NCI-H2107 treated with DMSO at 0.1 percent for 48 hours (cell line): Measurements from ENCODE around the gene LRRC36.
"Not testable (repeated sequence)": the region's sequence is repeated elsewhere in the genome, so short reads cannot be mapped to it uniquely, and the experiment has no call there.

Experiments used
- DNase-seq: peaks from one replicate; lab custom pipeline; 2025; ENCODE audit not compliant: unreplicated experiment; lab: John Stamatoyannopoulos, UW

Gene LRRC36

DNA sequence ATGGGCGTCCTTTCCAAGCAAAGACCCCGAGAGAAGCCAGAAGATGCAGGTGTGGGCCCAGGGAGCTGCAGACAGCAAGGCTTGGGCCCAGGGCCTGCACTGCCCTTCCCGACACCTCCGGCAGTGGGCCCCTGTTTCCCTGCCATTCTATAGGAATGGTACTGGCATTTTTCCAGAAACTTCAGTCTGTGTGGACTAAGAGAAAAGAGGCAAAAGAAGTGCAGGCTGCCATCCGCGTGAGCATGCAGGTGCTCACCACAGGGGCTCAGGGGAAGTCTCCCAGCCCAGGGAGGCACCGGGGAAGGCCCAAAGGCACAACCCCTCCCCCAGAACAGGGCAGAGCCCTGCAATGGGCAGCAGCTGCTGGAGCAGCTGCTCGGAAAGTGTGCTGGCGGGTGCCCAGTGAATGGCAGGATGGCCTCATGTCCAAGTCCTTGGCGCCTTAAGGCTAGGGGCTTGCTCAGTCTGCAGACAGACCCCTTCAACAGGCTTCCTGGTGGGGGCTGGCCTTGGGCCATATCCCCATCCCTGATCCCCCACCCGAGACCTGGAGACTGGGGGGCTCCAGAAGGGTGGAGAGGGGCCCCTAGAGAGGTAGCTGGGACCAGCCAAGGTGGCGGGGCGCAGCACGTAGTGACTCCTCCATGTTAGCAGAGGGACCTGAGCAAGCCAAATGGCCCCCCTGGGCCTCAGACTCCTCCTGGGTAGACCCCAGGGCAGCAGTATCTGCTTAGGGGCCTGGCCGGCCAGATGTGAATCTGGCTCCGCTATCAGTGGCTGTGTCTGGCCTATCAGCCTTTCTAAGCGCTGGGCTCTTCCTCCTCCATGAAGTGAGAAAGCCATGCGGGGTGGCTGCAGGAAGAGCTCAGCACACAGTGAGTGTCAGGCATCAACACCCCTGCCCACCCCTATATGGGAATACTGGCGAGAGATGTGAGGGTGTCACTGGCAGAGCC lies 73.4 kb downstream of the LRRC36 start:
- DNase-seq: peak; percentile 81

DNA sequence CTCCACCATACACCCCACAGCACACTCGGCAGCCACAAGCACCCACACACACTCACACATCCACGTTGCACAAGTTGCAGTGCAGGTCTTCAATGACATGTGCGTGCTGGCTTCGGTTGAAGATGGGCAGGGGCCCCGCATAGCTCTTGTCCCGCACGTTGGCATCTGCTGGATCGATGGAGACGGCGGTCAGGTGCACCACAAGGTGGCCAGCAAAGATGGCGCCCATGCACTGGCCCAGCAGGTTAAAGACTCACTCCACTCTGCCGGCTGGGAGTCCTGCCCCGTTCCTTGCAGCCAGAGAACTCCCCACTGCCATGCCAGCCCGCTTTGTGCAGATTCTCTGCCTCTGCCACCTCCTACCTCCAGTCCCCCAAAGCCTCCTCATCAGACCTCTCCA lies 74.3 kb downstream of the LRRC36 start:
- no peak for DNase-seq

DNA sequence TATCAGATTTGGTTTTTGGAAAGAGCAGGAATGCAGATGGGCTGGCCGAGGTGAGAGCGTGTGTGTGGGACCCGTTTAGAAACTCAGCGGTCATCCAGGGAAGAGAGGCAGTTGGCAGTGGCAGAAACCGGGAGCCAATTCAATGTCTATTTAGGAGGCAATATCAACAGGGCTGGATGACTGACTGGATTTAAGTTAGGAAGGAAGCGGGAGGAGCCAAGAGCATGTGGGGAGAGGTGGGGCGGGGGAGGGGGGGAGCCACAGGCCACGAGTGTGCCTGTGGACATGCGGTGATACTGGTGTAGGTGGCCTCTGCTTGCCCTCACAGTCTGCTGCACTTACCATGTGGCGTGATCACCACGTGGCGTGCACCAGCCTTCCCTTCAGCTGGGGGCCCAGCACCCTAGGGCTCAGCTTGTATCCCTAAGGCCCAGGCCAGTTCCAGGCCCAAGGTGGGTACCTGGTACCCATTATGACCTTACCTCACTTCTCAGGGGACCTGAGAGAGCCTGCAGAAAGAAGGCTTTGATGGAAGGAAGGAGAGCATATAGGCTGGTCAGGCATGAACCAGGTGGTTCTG lies 77.5 kb downstream of the LRRC36 start:
- no peak for DNase-seq

DNA sequence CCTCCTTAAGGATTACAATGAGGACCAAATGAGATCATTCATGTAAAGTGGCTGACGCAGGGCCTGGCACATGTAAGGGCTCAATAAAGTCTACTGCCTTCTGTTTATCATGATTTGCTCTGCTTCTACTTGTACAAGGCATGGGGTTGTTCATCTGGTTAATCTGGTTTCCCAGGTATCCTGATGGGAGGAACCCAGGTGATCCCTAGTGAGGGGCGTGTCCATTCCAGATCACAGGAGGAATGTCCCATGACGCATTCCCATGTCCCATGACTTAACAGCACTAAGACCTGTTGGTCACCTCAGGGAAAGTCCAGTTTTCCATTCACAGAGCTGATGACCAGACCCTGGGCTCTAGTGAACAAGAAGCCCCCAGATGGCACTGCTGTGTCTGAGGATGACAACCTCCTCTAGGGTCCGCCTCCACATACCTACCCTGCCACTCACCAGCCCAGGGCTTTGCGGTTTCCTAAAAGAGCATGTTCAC lies 78.2 kb downstream of the LRRC36 start:
- no peak for DNase-seq

DNA sequence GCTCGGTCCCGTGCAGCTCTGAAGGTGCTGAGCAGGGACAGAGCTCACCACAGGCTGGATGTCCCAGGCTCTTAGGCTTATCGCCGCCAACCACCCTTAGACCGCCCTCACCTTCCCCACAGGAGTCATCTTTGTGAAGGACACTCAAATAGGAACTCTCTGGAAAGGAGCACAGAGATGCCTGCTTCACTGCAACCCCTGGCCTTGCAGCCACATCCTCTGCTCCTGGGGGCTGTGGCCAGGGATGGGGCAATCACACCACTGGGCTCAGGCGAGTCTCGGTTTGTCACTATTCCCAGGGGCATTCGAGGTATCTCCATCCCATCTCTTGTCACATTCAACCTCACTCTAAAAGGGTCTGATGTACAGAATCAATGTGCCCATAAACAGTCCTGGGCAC lies 78.7 kb downstream of the LRRC36 start:
- DNase-seq: no peak

DNA sequence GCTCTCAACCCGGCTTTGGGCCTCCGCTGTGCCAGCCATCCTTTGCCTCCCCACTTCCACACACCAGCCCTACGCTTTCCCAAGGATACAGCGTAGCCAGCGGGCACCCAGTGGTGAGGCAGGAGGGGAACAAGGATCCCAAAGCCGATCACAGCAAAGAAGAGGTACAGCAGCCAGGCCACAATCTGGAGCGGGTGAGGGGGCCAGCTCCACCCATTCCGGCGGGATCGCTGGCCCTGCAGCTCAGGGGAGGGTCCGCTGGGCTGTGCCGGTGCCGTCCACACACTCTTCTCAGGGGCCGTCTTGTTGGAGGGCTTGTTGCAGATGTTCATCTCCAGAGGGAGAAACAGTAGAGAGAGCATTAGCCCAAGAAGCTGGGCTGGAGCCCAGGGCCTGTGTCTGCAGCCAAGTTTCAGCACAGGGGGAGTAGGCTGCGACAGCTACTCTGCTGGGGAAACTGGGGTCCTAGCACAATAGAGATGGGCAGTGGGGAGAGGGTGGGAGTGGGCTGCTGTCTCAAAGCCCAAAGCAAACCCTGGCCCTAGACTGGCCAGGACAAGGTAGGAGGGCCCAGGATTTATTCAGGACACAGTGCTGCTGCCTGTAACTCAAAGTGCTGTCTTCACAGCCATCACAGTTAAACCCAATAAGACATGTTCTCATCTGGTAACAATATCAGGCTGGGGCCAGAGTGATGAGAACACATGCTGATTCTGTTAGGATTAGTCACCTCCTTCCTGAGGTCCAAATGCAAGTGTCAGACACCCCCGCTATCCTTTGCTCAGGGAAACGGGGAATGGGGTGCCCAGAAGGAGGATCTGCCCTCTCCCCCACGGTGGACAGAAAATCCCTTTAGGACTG lies 79.7 kb downstream of the LRRC36 start:
- no peak for DNase-seq

DNA sequence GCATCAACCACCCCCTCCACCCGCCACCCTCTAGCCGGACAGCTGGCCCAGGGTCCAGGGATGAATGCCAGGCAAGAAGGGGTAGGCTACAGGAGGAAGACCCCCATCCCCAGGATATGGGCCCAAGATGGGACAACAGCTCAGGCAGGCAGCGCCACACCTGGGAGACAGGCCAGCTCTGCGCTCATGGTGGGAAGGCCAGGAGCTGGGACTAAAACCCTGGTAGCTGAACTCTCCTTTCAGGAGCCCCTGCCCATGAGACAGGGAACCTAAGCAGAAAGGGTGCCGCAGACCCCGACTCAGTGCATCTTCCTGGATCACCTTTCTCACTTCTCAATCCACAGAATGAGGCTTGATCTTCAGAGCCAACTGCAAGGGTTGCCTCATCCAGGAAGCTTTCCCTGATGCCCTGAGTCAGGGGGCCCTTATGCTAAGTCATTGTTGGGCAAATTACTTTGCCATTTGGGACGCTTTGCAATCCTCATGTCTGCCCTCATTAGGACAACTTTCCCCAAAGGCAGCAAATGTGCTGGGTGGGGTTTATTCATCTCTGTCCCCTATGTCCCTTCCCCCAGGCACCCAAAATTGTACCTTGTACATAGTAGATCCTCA lies 80.7 kb downstream of the LRRC36 start:
- DNase-seq: no peak

DNA sequence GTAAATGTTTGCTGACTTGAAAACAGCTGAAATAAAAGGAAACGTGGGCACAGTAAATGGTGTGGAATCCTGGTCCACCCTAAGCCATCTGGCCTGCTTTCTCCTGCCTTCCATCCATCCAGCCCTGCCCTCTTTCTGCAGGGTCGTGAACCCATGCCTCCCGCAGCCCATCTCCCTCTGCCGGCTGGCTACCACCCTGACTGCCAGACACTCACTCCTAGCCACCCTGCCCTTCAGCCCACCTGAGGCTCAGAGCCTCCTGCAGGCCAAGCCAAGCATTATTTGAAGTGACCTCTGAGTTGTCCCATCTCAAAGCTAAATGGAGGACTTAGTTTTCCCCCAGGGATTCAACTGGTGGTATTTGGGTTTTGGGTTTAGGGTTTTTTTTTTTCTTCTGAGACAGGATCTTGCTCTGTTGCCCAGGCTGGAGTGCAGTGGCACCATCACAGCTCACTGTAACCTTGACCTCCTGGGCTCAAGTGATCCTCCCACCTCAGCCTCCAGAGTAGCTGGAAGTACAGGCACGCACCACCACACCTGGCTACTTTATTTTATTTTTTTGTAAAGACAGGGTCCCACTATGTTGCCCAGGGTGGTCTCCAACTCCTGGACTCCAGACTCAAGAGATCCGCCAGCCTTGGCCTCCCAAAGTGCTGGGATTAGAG lies 81.3 kb downstream of the LRRC36 start:
- no peak for DNase-seq

DNA sequence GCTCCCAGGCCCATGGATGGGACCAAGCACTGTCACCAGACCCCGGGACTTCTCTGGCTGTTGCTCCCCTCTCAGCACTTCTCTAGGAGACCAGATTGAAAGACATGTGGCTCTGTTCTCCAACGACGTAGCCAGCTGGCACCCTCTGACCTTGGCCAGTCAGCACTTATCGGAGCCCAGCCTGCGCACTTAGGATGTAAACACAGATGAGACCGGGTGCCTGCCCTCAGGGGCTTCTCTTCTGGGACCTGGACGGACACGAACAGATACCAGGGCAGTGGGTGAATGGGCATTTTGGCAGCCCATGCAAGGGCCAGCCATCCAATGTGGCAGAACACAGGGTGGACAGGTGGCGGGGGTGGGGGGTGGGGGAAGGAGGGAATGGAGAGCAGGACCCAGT lies 83.0 kb downstream of the LRRC36 start:
- no peak for DNase-seq

DNA sequence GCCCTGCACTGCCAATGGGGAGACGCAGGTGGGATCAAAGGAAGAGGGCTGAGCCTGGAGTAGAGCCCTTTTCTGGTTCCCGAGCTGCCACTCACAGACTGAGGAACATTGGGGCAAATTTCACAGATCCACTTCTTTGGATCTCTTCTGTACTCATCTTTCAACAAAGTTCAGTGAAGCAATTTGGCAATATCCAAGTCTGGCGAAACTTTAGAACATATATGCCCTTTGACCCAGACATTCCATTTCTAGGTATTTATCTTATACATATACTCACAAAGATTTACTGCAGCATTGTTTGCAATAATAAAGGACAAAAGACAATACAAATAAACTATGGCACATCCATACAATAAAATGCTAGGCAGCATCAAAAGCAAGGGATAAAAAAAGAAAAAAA lies 84.7 kb downstream of the LRRC36 start:
- DNase-seq: no peak

DNA sequence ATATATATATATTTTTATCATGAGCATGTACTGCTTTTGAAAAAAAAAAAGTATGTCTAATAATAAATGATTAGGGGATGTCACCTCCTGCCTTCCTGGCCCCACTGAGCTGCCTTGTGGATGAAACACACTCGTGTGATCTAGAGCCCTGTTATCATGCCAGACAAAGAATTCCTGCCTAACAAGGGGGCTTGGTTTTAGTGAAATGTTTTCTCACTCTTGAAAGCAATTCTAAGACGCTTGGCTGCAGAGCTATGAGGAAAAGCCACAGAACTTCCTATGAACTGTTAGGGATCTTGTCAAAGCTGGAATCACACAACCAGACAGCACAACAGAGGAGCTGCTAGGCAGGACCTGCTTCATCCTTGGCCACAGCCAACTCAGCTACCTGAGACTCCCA lies 85.7 kb downstream of the LRRC36 start:
- no peak for DNase-seq

DNA sequence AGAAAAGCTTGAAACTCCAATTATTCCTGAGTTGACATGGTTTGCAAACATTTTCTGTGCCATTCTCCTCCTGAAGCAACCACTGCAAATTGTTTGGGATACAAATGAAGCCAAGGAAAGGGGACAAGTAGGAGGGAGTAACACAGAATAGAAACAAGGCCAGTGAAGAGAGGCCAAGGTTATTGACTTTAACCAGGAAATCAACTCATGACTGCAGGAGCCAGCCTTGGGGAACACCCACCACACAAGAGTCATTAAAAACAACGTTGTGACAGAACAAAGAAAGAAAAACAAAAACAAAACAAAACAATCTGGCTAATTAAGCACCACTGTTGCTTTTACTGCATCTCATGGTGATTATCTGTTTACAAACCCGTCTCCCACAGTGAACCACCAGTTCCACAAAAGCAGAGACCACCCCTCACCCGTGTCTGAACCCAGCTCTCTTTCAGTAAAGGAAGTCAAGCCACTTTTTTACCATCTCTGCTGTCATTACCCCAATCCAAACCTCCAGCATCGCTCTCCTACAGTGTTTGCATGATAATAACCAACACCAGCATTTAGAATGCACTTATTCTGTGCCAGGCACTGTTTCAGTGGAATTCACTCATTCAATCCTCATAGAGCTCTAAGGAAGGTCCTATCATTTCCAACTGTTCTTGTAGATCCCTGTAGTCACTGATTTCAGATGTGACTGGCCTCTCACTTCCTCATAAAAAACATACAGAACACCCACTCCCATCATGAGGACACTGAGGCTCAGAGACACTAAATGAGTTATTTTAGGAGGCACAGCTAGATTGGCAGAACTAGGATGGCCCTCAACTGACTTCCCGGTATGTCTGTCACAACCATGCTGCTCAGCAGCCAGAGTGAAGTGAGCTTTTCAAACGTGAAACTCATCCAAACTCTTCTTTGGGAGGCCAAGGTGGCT lies 87.6 kb downstream of the LRRC36 start:
- no peak for DNase-seq

DNA sequence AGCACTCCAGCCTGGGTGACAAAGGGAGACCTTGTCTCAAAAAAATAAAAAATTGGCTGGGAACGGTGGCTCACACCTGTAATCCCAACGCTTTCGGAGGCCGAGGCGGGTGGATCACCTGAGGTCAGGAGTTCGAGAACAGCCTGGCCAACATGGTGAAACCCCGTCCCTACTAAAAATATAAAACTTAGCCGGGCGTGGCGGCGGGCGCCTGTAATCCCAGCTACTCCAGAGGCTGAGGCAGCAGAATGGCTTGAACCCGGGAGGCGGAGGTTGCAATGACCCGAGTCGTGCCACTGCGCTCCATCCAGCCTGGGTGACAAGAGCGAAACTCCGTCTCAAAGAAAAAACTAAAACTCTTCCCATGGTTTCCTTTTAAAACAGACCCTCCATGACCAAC lies 88.8 kb downstream of the LRRC36 start:
- not testable (repeated sequence) for DNase-seq

DNA sequence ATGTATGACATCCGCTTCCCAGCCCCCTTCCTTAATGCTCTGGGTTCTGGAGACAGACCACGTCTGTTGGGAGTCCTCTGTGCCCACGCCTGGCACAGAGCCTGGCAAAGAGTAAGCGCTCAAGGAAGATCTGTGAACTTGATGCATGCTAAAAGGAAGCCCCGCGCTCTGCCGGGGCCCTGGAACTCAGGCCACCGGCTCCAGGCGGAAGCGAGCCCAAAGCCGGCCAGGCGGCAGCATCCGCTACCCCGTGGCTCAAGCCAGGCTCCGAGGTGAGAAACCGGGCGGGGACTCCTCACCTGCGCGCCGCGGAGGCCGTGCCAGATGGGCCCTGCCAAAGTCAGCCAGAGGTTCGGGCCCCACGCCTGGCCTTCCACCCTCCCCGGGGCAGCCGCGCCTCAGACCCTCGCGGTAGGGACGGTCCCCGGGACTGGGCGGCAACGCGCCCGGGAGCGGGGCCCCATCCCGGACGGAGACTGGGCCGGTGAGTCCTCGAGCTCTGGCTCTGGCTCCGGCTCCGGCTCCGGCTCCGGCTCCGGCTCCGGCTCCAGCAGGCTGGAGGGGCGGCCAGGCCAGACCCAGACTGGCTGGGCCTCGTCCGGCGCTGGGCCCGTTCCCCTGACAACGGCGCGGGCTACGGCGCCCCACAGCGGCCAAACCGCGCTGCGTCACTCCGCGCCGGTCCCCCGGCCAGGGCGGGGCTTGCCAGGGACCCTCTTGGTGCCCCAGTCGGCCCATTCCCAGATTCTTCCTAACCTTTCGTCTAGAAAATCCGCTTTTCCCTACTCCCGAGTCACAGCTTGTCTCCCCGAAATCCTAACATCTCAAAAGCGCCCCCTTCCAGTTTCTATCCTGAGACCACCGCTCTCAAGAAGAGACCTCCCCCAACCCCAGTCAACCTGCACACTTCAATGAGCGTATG lies 89.5 kb downstream of the LRRC36 start, which contains the start of gene ZDHHC1:
Gene ZDHHC1 (minus strand): TSS at position 606 of the 922 bp plus-strand sequence. CDS start 8,702 bp downstream, outside the sequence.
- no peak for DNase-seq

DNA sequence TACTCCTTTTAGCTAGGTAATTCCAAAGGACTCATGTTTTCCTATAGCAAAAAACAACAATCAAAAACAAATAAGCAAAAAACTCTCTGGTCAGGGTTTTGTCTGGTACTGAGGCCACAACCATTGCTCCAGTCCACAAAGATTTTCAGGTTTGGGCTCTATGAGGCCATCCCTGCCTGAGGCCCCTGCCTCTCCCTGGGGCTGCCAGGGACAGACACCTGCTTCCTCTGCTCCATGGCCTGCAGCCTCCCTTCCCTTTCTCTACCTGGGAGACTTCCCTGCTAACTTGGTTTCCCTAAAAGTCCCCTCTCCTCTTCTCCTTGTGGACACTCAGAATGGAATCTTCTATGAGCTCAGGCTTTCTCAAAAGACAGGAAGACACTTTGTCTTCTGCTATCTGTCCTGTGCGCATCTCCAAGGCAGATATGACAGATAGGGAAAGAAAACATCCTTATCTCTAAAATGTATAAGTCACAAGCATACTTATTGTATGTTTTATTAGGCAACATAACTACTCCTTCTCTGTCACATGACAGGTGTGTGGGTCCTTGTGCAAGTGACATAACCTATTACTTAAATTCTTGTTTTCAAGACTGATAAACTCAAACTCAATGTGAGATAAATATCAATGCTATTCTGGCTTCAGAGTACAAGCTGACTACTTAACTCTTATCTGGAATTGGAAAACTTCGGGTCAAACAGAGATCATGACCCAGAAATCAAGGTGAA lies 90.9 kb downstream of the LRRC36 start:
- DNase-seq: no peak

DNA sequence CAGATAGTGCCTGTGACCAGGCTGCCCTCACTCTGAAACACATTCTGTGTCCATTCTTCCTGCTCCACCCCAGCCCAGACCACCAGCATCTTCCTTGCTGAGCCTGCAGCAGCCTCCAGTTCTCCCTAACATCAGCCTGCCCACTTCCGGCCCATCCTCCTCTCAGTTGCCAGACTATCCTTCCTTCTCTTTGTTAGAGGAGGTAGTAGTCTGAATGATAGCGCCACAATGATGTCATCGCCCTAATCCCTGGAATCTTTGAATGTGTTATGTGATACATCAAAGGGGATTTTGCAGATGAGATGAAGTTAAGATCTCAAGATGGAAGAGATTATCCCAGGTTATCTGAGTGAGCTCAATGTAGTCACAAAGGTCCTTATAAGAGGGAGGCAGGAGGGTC lies 92.9 kb downstream of the LRRC36 start:
- DNase-seq: no peak

DNA sequence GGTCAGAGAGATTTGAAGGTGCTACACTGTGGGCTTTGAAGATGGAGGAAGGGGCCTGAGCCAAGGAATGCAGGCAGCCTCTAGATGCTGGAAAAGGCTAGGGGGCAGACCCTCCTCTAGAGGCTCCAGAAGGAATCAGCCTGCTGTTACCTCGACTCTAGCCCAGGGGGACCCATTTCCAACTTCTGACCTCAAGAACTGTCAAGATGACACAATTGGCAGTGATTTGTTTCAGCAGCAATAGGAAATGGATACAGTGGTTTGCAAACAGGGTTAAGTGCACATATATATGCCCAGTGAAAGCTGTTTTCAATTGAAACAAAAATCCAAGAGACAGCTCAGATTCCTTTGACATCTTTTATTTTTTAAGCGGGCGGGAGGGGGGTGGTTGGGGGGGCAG lies 93.3 kb downstream of the LRRC36 start:
- DNase-seq: no peak

DNA sequence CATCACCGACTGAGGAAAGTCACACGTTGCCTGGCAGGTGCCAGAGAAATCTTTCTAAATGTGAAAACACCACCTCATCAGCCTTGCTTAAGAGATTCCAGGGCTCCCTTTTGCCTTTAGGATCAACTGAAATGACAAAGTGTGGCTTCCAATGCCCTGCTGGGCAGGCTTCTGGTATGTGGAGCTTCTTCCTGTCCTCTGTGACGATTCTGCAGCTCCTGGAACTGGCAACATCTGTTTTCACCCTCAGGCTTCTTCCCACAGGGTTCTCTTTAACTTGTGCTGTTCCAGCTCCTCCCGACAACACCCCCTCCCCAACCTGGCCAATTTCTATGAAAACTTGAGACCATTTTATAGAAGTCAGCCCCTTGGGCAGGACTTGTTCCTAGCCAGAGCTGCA lies 94.4 kb downstream of the LRRC36 start:
- DNase-seq: no peak
